Calu3 (cell line): ENCODE measurements around the gene NEUROD2. TPM values are rescaled to one million over a fixed set of nuclear protein-coding genes. Genes with fewer than 3 reads are reported as not detected.

Experiments
- BruUV-seq: library from RNA; stranded (reverse); fragments of 400-500 nt; replicated peaks from 2 replicates; lab custom pipeline; 2021; lab: Mats Ljungman, UMichigan
- CTCF ChIA-PET: fragments of 300-600 bp; sonication (Branson Sonifier 250); formaldehyde crosslinking; loops from one replicate; lab custom pipeline; 2022; ENCODE audit warnings: antibody characterized with exemption; lab: Charles Lee
- DNase-seq: peaks from one replicate; pipeline ENCODE4 v3.0.0; 2022
- H3K27ac Mint-ChIP-seq: one replicate; pipeline ENCODE4 v1.8.0; 2022; ENCODE audit warnings: mixed read lengths; ENCODE audit not compliant: unreplicated experiment
- H3K27me3 Mint-ChIP-seq: one replicate; pipeline ENCODE4 v1.8.0; 2022; ENCODE audit warnings: mixed read lengths; ENCODE audit not compliant: unreplicated experiment
- H3K36me3 Mint-ChIP-seq: one replicate; pipeline ENCODE4 v1.8.0; 2022; ENCODE audit warnings: mild to moderate bottlenecking, moderate library complexity, mixed read lengths; ENCODE audit not compliant: insufficient read depth, unreplicated experiment
- H3K4me1 Mint-ChIP-seq: one replicate; pipeline ENCODE4 v1.8.0; 2022; ENCODE audit warnings: mild to moderate bottlenecking, low read depth, mixed read lengths; ENCODE audit not compliant: unreplicated experiment
- H3K4me3 Mint-ChIP-seq: one replicate; pipeline ENCODE4 v1.8.0; 2022; ENCODE audit warnings: mild to moderate bottlenecking, low read depth, moderate library complexity, mixed read lengths; ENCODE audit not compliant: unreplicated experiment
- H3K9me3 Mint-ChIP-seq: one replicate; pipeline ENCODE4 v1.8.0; 2022; ENCODE audit warnings: low read depth, mixed read lengths; ENCODE audit not compliant: unreplicated experiment
- CTCF ChIP-seq: fragments of 200-600 bp; IDR thresholded peaks from one replicate; pipeline ENCODE4 v1.8.0; 2022; ENCODE audit warnings: antibody characterized with exemption; ENCODE audit not compliant: unreplicated experiment
- intact Hi-C: fragments of 100-400 bp; cut with micrococcal nuclease; formaldehyde crosslinking; loops from one replicate; pipeline ENCODE4 v1.10.0; 2022; ENCODE audit not compliant: unreplicated experiment
- total RNA-seq: library from RNA; stranded (reverse); gene quantifications from 2 replicates; pipeline ENCODE4 v1.2.3, GENCODE V29; 2022

NEUROD2 gene
- total RNA-seq, 1 experiment from 2014 or later, result not detected

GRCh38 chr17:39568702-39569101 is 39.0 kb downstream of the NEUROD2 start:
- no TSS peak for BruUV-seq
- CTCF ChIA-PET, result interaction anchor here (0.7 to 2.0 kb wide), 7 partner anchors 9 to 85 kb away, joined by 3 to 8 read pairs (median 4); no protein-coding TSS in a partner anchor
- no peak for TF ChIP-seq CTCF
- peaks cover 28% of the 10 kb centered on the region for H3K36me3 Mint-ChIP-seq
- no peak for DNase-seq
- H3K27me3 Mint-ChIP-seq, result no peaks in the 10 kb centered on the region
- H3K27ac Mint-ChIP-seq, result no peak overlapping the region
- H3K4me1 Mint-ChIP-seq, result peaks cover under 1% of the 10 kb centered on the region
- no peak overlapping the region for H3K4me3 Mint-ChIP-seq
- intact Hi-C loops, result no loop called here
- peaks cover 6% of the 10 kb centered on the region for H3K9me3 Mint-ChIP-seq

- H3K9me3 Mint-ChIP-seq, result peaks cover 3% of the 10 kb centered on the region
These were observed 41.4 kb downstream of the NEUROD2 start for GRCh38 chr17:39566094-39566850.

DNA sequence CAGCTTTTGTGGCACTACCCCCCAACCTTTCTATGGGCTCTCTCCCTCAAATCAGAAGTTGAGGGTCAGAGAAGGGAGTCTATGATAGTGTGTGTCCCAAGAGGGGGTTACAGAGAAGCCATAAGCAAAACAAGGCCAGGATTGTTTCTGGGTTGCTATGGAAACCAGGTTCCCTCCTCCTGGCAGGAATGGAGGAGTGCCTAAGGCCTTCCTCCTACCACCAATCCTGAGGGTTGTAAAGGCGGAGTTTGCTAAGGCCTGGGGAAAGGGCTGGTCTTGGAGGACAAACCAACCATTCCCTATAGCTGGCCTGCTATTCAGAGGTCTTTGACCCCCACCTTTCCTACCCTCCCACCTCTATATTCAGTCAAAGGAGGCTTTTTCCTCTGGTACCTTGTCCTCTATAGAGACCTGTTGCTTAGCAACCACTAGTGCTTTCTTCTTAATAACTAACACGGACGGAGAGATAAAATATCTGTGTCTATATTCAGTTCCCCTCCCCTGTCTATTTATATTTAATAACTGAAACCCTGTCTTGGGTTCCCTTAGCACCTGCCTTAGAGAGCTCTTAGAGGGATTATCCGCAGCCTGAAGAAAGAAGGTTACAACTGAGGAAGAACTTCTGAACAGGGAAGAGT is 43.4 kb downstream of the NEUROD2 start:
- BruUV-seq, result no TSS peak
- Mint-ChIP-seq H3K9me3 (no peaks in the 10 kb centered on the region), H3K4me3 (no peak overlapping the region), H3K27ac (no peak overlapping the region), H3K4me1 (no peaks in the 10 kb centered on the region), H3K36me3 (peaks cover 30% of the 10 kb centered on the region), H3K27me3 (no peaks in the 10 kb centered on the region)
- CTCF ChIA-PET, result interaction anchor here (0.6 to 2.5 kb wide), 6 partner anchors 9 to 59 kb away, joined by 3 to 9 read pairs (median 6); no protein-coding TSS in a partner anchor
- TF ChIP-seq CTCF, result no peak
- intact Hi-C loops, result no loop called here
- DNase-seq, result peak; percentile 55

More at GRCh38 chr17:39566094-39566850, 41.4 kb downstream of the NEUROD2 start:
- Mint-ChIP-seq H3K27ac (no peak overlapping the region), H3K36me3 (peaks cover 23% of the 10 kb centered on the region), H3K27me3 (no peaks in the 10 kb centered on the region), H3K4me1 (no peaks in the 10 kb centered on the region), H3K4me3 (no peak overlapping the region)
- CTCF ChIA-PET, result interaction anchor here (0.7 to 2.5 kb wide), 5 partner anchors 9 to 57 kb away, joined by 3 to 11 read pairs (median 5); no protein-coding TSS in a partner anchor
- no peak for TF ChIP-seq CTCF
- intact Hi-C loops, result no loop called here
- no peak for DNase-seq
- BruUV-seq, result no TSS peak

- no peak overlapping the region for H3K27ac Mint-ChIP-seq
- no peaks in the 10 kb centered on the region for H3K27me3 Mint-ChIP-seq
- no peaks in the 10 kb centered on the region for H3K4me1 Mint-ChIP-seq
- intact Hi-C loops, result no loop called here
- H3K9me3 Mint-ChIP-seq, result no peaks in the 10 kb centered on the region
- no peak overlapping the region for H3K4me3 Mint-ChIP-seq
- no peak for DNase-seq
- CTCF ChIA-PET, result interaction anchor here (0.5 to 2.9 kb wide), 6 partner anchors 11 to 60 kb away, joined by 3 to 15 read pairs (median 6); no protein-coding TSS in a partner anchor
- TF ChIP-seq CTCF, result no peak
- BruUV-seq, result no TSS peak
- peaks cover 24% of the 10 kb centered on the region for H3K36me3 Mint-ChIP-seq
These were observed 44.2 kb downstream of the NEUROD2 start for GRCh38 chr17:39563476-39563875.
